Mesenteric fat pad (tissue), 1 donor: Measurements from ENCODE around the gene ZFPM1. TPM values are rescaled to one million over a fixed set of nuclear protein-coding genes. Genes with fewer than 3 reads are reported as not detected.
"Not testable (repeated sequence)": the region's sequence is repeated elsewhere in the genome, so short reads cannot be mapped to it uniquely, and the experiment has no call there.

Experiments used
- DNase-seq: peaks from one replicate; pipeline ENCODE4 v3.0.0-alpha.2; 2020; ENCODE audit warnings: low spot score
- total RNA-seq: library from RNA; stranded (reverse); fragmentation: NEBNext Ultra II Directional; extraction: Animal tissue kit (Norgen Biotek cat#: 25700); gene quantifications from one replicate; pipeline ENCODE4 v1.2.1, GENCODE V29; 2021
- donor health status: DM: yes; HTN: yes; CAD: no.

ZFPM1 gene
- total RNA-seq, 1 donor from 2014 or later: 4.8 TPM

- no peak for DNase-seq
These were observed 58.0 kb downstream of the ZFPM1 start for GRCh38 chr16:88511060-88511459.

DNA sequence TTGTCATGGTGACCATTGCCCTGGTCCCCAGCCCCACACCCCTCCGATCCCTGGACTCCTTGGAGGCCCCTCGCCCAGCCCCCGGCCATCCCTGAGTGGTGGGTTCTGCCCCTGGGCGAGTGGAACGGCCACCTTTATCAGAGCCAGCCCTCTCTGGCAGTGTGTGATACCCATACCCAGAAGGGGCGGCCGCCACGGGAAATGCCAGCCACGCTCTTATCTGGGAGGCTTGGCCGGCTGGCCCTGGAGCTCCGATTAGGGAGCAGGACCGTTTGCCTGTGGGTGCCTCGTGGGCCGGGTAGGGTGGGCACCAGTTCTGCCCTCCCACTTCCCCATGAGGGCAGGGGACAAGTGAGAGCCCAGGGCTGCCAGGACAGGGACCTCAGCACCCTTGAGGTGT is 58.8 kb downstream of the ZFPM1 start:
- DNase-seq: no peak

- no peak for DNase-seq
These were observed 59.9 kb downstream of the ZFPM1 start for GRCh38 chr16:88512728-88513696.

DNA sequence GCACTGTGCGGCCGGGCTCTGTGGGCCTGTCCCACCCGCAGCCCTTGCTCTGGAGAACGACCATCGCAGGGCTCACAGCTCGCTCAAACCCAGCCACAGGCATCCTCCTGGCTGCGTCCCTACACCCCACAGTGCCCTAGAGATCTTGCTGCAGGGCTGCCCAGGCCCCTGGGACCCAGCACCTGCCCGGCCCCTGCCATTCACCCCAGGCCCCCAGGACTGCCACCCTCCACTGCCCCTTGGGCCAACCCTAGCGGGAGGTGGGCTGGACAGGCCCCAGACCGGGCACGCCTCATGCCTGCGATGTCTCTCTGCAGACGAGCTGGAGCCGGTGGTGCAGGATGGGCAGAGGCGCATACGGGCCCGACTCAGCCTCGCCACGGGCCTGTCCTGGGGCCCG is 61.0 kb downstream of the ZFPM1 start:
- DNase-seq: no peak

- no peak for DNase-seq
These were observed 61.6 kb downstream of the ZFPM1 start for GRCh38 chr16:88514526-88515232.

GRCh38 chr16:88515371-88515770 is 62.3 kb downstream of the ZFPM1 start:
- no peak for DNase-seq

- DNase-seq: no peak
These were observed 63.0 kb downstream of the ZFPM1 start for GRCh38 chr16:88515925-88516594.

GRCh38 chr16:88516601-88517061 is 63.6 kb downstream of the ZFPM1 start:
- DNase-seq: no peak

DNA sequence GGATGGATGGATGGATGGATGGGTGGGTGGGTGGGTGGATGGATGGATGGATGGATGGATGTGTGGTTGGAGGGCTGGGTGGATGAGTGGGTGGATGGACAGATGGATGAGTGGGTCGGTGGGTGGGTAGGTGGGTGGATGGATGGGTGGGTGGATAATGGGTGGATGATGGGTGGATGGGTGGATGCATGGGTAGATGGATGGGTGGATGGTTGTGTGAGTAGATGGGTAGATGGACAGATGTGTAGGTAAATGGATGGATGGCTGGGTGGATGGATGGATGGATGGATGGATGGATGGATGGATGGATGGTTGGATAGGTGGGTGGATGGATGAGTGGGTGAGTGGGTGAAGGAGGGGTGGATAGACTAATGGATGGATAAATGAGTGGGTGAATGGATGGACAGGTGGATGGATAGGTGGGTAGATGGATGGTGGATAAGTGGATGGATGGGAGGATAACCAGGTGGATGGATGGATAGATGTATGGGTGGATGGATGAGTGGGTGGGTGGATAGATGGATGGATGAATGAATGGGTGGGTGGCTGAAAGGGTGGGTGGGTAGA is 64.2 kb downstream of the ZFPM1 start:
- DNase-seq: not testable (repeated sequence)

GRCh38 chr16:88518411-88519111 is 65.5 kb downstream of the ZFPM1 start:
- DNase-seq: not testable (repeated sequence)

DNA sequence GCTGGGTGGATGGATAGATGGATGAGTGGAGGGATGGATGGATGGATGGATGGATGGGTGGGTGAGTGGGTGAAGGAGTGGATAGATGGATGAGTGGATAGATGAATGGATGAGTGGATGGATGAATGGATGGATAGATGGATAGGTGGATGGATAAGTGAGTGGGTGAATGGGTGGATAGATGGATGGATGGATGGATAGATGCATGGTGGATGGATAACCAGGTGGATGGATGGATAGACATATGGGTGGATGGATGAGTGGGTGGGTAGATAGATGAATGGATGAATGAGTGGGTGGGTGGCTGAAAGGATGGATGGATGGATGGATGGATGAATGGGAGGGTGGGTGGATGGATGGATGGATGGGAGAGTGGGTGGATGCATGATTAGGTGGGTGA is 66.2 kb downstream of the ZFPM1 start:
- no peak for DNase-seq

GRCh38 chr16:88519938-88520653 is 67.0 kb downstream of the ZFPM1 start:
- no peak for DNase-seq

DNA sequence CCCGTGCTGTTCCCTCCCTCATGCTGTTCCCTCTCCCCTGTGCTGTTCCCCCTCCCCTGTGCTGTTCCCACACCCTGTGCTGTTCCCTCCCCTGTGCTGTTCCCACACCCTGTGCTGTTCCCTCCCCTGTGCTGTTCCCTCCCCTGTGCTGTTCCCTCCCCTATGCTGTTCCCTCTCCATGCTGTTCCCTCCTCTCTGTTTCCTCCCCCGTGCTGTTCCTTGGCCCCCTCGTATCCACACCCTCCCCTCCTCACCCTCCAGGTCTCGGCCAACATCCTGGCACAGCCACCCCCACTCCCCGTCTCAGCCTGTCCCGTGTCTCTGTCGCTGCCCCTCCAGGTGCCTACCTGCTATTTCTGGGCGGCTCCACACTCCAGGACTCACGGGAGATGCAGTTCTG is 68.6 kb downstream of the ZFPM1 start:
- DNase-seq: no peak

GRCh38 chr16:88522276-88522949 is 69.3 kb downstream of the ZFPM1 start:
- DNase-seq: no peak

DNA sequence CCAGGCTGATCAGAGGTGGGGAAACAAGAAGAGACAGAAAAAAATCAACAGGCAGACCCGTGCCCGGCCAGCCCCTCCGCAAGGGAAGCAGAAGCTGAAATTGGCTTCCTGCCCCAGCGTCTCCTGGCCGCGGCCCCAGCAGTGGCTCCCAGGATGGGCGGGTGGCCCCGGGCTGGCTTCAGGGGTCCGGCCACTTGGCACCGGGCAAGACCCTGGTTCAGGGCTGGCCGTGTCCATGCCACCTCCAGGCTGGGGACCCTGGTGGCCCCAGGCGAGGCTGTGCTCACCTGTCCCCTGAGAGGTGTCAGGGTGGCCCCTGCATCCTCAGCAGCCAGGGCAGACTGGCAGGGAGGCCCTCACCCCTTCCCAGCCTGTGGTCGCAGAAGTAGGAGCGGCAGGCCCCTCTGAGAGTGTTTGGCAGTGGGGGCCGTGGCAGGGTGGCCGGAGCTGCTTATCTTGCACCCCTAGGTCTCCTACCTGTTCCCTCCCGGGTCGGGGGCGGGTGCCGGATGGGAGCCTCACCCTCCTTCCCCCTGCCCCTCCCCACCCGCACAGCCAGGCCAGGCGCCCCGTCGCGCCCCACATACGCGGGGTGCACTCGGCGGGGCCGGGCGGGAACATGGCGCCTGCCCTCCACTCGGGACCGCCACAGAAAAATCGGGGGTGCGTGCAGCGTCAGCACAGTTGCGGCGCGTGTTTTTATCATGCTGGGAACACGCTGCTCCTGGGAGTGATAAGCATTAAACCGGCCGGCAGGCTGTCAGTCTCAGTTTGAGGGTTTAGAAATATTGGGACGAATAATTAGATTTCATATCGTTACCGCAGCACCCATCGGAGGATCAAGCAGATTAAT is 70.5 kb downstream of the ZFPM1 start:
- DNase-seq: no peak

GRCh38 chr16:88524274-88524972 is 71.3 kb downstream of the ZFPM1 start:
- DNase-seq: no peak

DNA sequence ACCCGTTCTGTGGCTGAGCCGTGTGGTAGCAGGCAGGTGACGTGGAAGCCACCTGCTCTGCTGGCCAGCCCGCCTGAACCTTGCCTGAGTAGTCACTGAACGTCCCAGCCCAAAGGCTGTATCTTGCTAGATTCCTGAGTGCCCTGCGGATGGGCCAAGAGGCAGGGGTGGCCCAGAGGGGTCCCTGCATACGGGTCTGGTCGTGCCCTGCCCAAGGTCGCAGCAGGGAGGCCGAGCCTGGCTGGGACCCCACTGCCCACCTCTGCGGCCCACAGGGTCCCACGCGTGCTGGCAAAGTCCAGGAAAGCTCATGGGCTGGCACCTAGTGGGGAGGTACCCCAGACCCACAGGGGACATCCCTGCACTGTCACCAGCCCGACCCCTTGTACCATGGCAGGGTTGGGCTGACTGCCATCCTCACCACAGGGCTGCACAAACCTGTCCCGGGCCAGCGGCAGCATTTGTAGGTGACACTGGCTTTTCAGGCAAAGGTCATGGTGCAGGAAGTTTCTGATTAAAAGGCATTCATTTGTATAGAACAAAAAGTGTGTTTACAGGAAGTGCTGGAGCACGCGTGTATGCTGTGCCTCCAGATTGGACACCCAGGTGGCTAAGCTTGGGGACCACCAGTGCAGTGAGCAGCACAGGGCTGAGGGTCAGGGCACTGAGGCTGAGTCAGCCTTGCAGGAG is 72.0 kb downstream of the ZFPM1 start:
- DNase-seq: no peak
